ENCODE data around the gene KANK3.

The KANK3 gene

GRCh38 chr19:8307400-8307964 lies 35.6 kb downstream of the KANK3 start:
- no peaks in the 10 kb centered on the region for H4K20me1 ChIP-seq (ENCODE audit: insufficient read depth, low read length)
- H3F3A ChIP-seq (ENCODE audit: insufficient read depth, low read length): peaks cover 3% of the 10 kb centered on the region; the same call in 1 of the 2 replicates
- peak overlapping the region; percentile 83 for H3K4me3 ChIP-seq (ENCODE audit: low read length)
- no peaks in the 10 kb centered on the region for H3K9me2 ChIP-seq (replicated peaks; ENCODE audit: insufficient read depth, low read length)
- H3K4me1 ChIP-seq (ENCODE audit: low read length): peaks cover 6% of the 10 kb centered on the region
- peak overlapping the region; percentile 54; the same call in 1 of the 2 replicates for H3K27ac ChIP-seq (ENCODE audit: low read length)
- H3K79me2 ChIP-seq (ENCODE audit: low read length): peaks cover 52% of the 10 kb centered on the region
- peak overlapping the region; percentile 94 for H3K4me2 ChIP-seq (ENCODE audit: low read depth, low read length)
- H3K9ac ChIP-seq (ENCODE audit: low read length): peak overlapping the region; percentile 85
- peaks cover 8% of the 10 kb centered on the region for H3K36me3 ChIP-seq (replicated peaks; ENCODE audit: insufficient read depth, low read length)
- H3K9me3 ChIP-seq (replicated peaks; ENCODE audit: insufficient read depth, low read length): no peaks in the 10 kb centered on the region
- TF ChIP-seq EZH2 (optimal IDR thresholded peaks at IDR 0.05; ENCODE audit: low read depth, low read length): no peak
- TF ChIP-seq, protein P1, sequence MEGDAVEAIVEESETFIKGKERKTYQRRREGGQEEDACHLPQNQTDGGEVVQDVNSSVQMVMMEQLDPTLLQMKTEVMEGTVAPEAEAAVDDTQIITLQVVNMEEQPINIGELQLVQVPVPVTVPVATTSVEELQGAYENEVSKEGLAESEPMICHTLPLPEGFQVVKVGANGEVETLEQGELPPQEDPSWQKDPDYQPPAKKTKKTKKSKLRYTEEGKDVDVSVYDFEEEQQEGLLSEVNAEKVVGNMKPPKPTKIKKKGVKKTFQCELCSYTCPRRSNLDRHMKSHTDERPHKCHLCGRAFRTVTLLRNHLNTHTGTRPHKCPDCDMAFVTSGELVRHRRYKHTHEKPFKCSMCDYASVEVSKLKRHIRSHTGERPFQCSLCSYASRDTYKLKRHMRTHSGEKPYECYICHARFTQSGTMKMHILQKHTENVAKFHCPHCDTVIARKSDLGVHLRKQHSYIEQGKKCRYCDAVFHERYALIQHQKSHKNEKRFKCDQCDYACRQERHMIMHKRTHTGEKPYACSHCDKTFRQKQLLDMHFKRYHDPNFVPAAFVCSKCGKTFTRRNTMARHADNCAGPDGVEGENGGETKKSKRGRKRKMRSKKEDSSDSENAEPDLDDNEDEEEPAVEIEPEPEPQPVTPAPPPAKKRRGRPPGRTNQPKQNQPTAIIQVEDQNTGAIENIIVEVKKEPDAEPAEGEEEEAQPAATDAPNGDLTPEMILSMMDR (IDR thresholded peaks at IDR 0.05; ENCODE audit: low read length): peak; percentile 21; the same call in 1 of the 2 replicates
- peak overlapping the region; percentile 64 for H2AFZ ChIP-seq (ENCODE audit: low read length)
- H3K27me3 ChIP-seq (replicated peaks; ENCODE audit: insufficient read depth, low read length): no peaks in the 10 kb centered on the region
- peak; percentile 11 for DNase-seq

- H3K4me1 ChIP-seq (ENCODE audit: low read length): peaks cover 6% of the 10 kb centered on the region
- H3K27me3 ChIP-seq (replicated peaks; ENCODE audit: insufficient read depth, low read length): no peaks in the 10 kb centered on the region
- H3K4me3 ChIP-seq (ENCODE audit: low read length): peak overlapping the region; percentile 83
- no peak overlapping the region for H3K27ac ChIP-seq (ENCODE audit: low read length)
- peaks cover 3% of the 10 kb centered on the region; the same call in 1 of the 2 replicates for H3F3A ChIP-seq (ENCODE audit: insufficient read depth, low read length)
- no peaks in the 10 kb centered on the region for H3K9me2 ChIP-seq (replicated peaks; ENCODE audit: insufficient read depth, low read length)
- no peak overlapping the region for H2AFZ ChIP-seq (ENCODE audit: low read length)
- H3K36me3 ChIP-seq (replicated peaks; ENCODE audit: insufficient read depth, low read length): peaks cover 8% of the 10 kb centered on the region
- H3K9me3 ChIP-seq (replicated peaks; ENCODE audit: insufficient read depth, low read length): no peaks in the 10 kb centered on the region
- peak overlapping the region; percentile 94 for H3K4me2 ChIP-seq (ENCODE audit: low read depth, low read length)
- peak overlapping the region; percentile 85; the same call in 1 of the 2 replicates for H3K9ac ChIP-seq (ENCODE audit: low read length)
- peaks cover 52% of the 10 kb centered on the region for H3K79me2 ChIP-seq (ENCODE audit: low read length)
- no peak for DNase-seq
- H4K20me1 ChIP-seq (ENCODE audit: insufficient read depth, low read length): no peaks in the 10 kb centered on the region
- TF ChIP-seq EZH2 (optimal IDR thresholded peaks at IDR 0.05; ENCODE audit: low read depth, low read length) (no peak), EZH2phosphoT487 (IDR thresholded peaks at IDR 0.05; ENCODE audit: low read length) (no peak)
- TF ChIP-seq, protein P1 (IDR thresholded peaks at IDR 0.05; ENCODE audit: low read length): no peak
These were observed 36.6 kb downstream of the KANK3 start for GRCh38 chr19:8306235-8307054.

- H3K27me3 ChIP-seq (replicated peaks; ENCODE audit: insufficient read depth, low read length): no peaks in the 10 kb centered on the region
- no peak overlapping the region for H3K27ac ChIP-seq (ENCODE audit: low read length)
- no peaks in the 10 kb centered on the region for H4K20me1 ChIP-seq (ENCODE audit: insufficient read depth, low read length)
- no peak overlapping the region for H3K9ac ChIP-seq (ENCODE audit: low read length)
- H3K9me2 ChIP-seq (replicated peaks; ENCODE audit: insufficient read depth, low read length): no peaks in the 10 kb centered on the region
- H3F3A ChIP-seq (ENCODE audit: insufficient read depth, low read length): peaks cover 3% of the 10 kb centered on the region; the same call in 1 of the 2 replicates
- no peak overlapping the region for H2AFZ ChIP-seq (ENCODE audit: low read length)
- H3K4me3 ChIP-seq (ENCODE audit: low read length): no peak overlapping the region
- H3K4me1 ChIP-seq (ENCODE audit: low read length): peaks cover 6% of the 10 kb centered on the region
- no peak for DNase-seq
- peaks cover 8% of the 10 kb centered on the region for H3K36me3 ChIP-seq (replicated peaks; ENCODE audit: insufficient read depth, low read length)
- peaks cover 52% of the 10 kb centered on the region for H3K79me2 ChIP-seq (ENCODE audit: low read length)
- no peak for TF ChIP-seq EZH2phosphoT487 (IDR thresholded peaks at IDR 0.05; ENCODE audit: low read length)
- TF ChIP-seq EZH2 (optimal IDR thresholded peaks at IDR 0.05; ENCODE audit: low read depth, low read length): no peak
- TF ChIP-seq, protein P1 (IDR thresholded peaks at IDR 0.05; ENCODE audit: low read length): no peak
- no peak overlapping the region for H3K4me2 ChIP-seq (ENCODE audit: low read depth, low read length)
- H3K9me3 ChIP-seq (replicated peaks; ENCODE audit: insufficient read depth, low read length): no peaks in the 10 kb centered on the region
These were observed 37.3 kb downstream of the KANK3 start for GRCh38 chr19:8305798-8306197.

Data from MM.1S (cell line).